Tibial artery (tissue), 4 donors: Measurements from ENCODE around the gene WEE1.

Experiments used
- DNase-seq, 2 donors: peaks; one replicate each; pipeline ENCODE4 v3.0.0-alpha.2; 2019
- H3K27ac ChIP-seq, 2 donors: fragments of 200-600 bp; sonication (generic) in 1 of 2; 1 replicate in 1 of 2; 2 replicates in 1 of 2; pipeline ENCODE4 v1.5.1; 2018 to 2019; ENCODE audit warnings: mild to moderate bottlenecking in 1 of 2
- H3K27me3 ChIP-seq, 2 donors: fragments of 200-600 bp; sonication (generic) in 1 of 2; one replicate each; pipeline versions ENCODE4 v1.5.1 to v1.6.0; 2016 to 2019
- H3K36me3 ChIP-seq, 3 donors: fragments of 200-600 bp; sonication (generic) in 2 of 3; one replicate each; pipeline ENCODE4 v1.5.1; 2016 to 2019; ENCODE audit warnings: mild to moderate bottlenecking in 2 of 3
- H3K4me1 ChIP-seq, 4 donors: fragments of 200-600 bp; sonication (generic) in 2 of 4; 1 replicate in 3 of 4; 2 replicates in 1 of 4; pipeline ENCODE4 v1.5.1; 2016 to 2019
- H3K4me3 ChIP-seq, 2 donors: fragments of 200-600 bp; sonication (generic) in 1 of 2; 1 replicate in 1 of 2; 2 replicates in 1 of 2; pipeline ENCODE4 v1.5.1; 2018 to 2019; ENCODE audit warnings: mild to moderate bottlenecking in 2 of 2
- H3K9me3 ChIP-seq, 3 donors: fragments of 200-600 bp; sonication (generic) in 1 of 3; one replicate each; pipeline ENCODE4 v1.5.1; 2016 to 2019
- intact Hi-C: fragments of 100-400 bp; cut with DNase I; formaldehyde crosslinking; loops from one replicate; pipeline ENCODE4 v1.15.0; 2023; ENCODE audit warnings: low total_unique reads
- TF ChIP-seq, protein P1 (sequence below), 2 experiments: fragments of 200-600 bp in 1 of 2; fragments of 450-650 bp in 1 of 2; IDR thresholded peaks; one replicate each; pipeline ENCODE4 v1.5.1; 2017 to 2019; ENCODE audit warnings: antibody characterized with exemption in 2 of 2, mild to moderate bottlenecking in 1 of 2, moderate library complexity in 1 of 2

Gene WEE1

DNA sequence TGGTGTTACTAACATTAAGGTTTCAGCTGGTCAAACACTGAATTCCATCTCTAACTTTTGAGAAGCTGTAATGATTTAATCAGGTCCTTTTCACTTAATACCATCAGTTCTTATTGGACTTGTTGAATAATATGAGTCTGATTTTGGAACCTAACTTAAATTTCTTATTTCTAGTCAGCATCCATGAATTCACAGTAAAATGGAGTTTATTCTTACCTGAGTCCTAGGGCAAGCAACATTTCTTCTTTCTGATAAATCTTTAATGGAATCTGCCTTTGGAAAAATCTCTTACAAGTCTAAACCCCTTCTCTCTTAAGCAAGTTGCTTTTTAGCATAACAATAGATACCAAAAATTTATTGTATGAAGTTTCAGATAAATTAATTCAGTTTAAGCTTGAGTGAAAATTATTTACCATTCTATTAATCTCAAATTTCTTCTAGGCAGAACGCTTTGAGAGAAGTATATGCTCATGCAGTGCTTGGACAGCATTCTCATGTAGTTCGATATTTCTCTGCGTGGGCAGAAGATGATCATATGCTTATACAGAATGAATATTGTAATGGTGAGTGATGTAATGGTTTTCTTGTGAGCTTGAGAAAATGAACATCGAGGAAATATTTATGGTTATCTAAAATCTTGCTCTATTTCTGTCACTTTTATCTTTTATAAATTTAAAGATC, 3.4 kb downstream of the WEE1 start:
- peak overlapping the region; percentile 96 to 98 for H3K27ac ChIP-seq
- intact Hi-C loops: loop anchor here (5.0 kb wide), 1 partner anchor 35 kb away; no protein-coding TSS in a partner anchor
- TF ChIP-seq, protein P1, sequence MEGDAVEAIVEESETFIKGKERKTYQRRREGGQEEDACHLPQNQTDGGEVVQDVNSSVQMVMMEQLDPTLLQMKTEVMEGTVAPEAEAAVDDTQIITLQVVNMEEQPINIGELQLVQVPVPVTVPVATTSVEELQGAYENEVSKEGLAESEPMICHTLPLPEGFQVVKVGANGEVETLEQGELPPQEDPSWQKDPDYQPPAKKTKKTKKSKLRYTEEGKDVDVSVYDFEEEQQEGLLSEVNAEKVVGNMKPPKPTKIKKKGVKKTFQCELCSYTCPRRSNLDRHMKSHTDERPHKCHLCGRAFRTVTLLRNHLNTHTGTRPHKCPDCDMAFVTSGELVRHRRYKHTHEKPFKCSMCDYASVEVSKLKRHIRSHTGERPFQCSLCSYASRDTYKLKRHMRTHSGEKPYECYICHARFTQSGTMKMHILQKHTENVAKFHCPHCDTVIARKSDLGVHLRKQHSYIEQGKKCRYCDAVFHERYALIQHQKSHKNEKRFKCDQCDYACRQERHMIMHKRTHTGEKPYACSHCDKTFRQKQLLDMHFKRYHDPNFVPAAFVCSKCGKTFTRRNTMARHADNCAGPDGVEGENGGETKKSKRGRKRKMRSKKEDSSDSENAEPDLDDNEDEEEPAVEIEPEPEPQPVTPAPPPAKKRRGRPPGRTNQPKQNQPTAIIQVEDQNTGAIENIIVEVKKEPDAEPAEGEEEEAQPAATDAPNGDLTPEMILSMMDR (IDR thresholded peaks at IDR 0.05): no peak
- H3K27me3 ChIP-seq: no peaks in the 10 kb centered on the region
- H3K36me3 ChIP-seq: peaks cover 5 to 13% (median 6%) of the 10 kb centered on the region in 3 donors
- peak overlapping the region; percentile 81 to 89 for H3K4me3 ChIP-seq
- no peaks in the 10 kb centered on the region for H3K9me3 ChIP-seq
- DNase-seq: no peak
- peaks cover 0 to 30% (median 9%) of the 10 kb centered on the region in 4 donors for H3K4me1 ChIP-seq

DNA sequence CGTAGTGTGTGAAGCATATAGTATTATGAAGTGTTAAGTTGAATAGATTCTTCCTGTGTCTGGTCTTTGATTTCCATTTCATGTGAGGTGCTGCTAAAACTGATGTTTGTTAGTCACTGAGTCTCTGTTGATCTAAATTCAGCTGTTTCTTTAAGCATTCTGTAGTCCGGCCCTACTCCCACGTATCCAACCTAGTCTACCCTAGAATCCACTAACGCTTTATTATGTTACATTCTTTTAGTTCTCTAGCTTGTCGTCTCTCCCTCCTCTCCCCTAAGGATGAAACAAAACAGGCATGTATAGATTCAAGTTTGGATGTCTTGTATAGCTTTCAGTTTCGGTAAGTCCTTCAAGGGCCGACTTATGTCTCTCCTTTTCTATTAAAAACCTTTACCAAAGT, 4.1 kb downstream of the WEE1 start:
- TF ChIP-seq, protein P1 (IDR thresholded peaks at IDR 0.05): no peak
- Histone ChIP-seq H3K27ac (peak overlapping the region; percentile 96 to 98), H3K4me1 (peaks cover 0 to 25% (median 6%) of the 10 kb centered on the region in 4 donors), H3K27me3 (no peaks in the 10 kb centered on the region), H3K36me3 (peaks cover 13 to 21% (median 13%) of the 10 kb centered on the region in 3 donors), H3K9me3 (no peaks in the 10 kb centered on the region), H3K4me3 (peak overlapping the region; percentile 81 to 89)
- no peak for DNase-seq
- intact Hi-C loops: loop anchor here (5.0 kb wide), 1 partner anchor 35 kb away; no protein-coding TSS in a partner anchor

DNA sequence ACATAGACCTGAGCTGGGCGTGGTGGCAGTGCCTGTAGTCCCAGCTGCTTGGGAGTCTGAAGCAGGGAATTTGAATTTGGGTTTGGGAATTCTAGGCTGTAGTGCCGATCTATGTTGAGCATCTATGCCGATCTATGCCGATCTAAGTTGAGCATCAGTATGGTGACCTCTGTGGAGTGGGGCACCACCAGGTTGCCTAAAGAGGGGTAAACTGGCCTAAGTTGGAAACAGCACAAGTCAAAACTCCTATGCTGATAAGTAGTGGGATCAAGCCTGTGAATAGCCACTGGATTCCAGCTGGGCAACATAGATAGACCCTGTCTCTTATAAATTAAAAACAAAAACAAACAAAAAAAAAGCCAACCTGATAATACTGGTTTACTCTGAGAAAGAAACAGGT, 7.4 kb downstream of the WEE1 start:
- TF ChIP-seq, protein P1 (IDR thresholded peaks at IDR 0.05): no peak
- Histone ChIP-seq H3K4me1 (peaks cover 0 to 25% (median 5%) of the 10 kb centered on the region in 4 donors), H3K9me3 (no peaks in the 10 kb centered on the region), H3K27me3 (no peaks in the 10 kb centered on the region), H3K27ac (no peak overlapping the region), H3K4me3 (no peak overlapping the region), H3K36me3 (peaks cover 39 to 54% (median 41%) of the 10 kb centered on the region in 3 donors)
- no peak for DNase-seq
- intact Hi-C loops: no loop called here

DNA sequence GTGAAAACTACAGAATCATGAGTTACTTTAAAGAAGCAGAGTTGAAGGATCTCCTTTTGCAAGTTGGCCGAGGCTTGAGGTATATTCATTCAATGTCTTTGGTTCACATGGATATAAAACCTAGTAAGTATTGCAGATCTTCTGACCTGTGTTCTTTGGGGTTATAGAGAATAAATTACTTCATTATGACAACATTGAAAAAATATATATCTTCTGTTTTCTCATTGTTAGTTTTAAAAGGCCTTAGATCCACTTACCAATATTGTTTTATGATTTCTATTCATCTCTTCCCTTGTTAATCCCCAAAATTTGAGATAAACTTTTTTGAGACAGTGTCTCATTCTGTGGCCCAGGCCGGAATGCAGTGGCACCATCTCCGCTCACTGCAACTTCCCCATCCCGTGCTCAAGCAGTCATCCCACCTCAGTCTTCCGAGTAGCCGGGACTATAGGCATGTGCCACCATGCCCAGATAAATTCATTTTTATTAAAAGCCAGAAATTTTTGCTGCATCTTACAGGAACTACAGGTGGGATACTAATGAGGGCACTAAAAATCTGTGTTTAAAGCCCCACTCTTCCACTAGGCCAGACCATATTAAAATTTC, 8.2 kb downstream of the WEE1 start:
- TF ChIP-seq, protein P1 (IDR thresholded peaks at IDR 0.05): no peak
- intact Hi-C loops: no loop called here
- Histone ChIP-seq H3K9me3 (no peaks in the 10 kb centered on the region), H3K36me3 (peaks cover 47 to 62% (median 49%) of the 10 kb centered on the region in 3 donors), H3K4me1 (peaks cover 0 to 25% (median 5%) of the 10 kb centered on the region in 4 donors), H3K27ac (no peak overlapping the region), H3K27me3 (no peaks in the 10 kb centered on the region), H3K4me3 (no peak overlapping the region)
- no peak for DNase-seq

DNA sequence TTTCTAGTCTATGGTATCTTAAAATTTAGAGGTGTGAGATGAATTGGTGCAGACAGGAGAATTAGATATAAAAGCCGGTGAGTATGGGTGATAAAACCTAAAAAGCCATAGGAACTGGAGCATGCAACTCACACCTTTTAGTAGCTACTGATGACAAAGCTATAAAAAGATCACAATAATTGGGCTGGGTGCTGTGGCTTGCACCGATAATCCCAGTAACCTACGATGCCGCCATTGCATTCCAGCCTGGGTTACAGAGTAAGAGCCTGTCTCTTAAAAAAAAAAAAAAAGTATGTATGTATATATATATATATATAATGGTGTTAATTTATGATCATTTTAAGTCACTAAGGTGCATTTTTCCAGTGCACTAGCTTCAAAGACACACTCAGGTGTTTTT, 17.2 kb downstream of the WEE1 start:
- TF ChIP-seq, protein P1 (IDR thresholded peaks at IDR 0.05): no peak
- Histone ChIP-seq H3K4me3 (no peak overlapping the region), H3K27me3 (no peaks in the 10 kb centered on the region), H3K36me3 (peaks cover 45 to 46% (median 45%) of the 10 kb centered on the region in 3 donors), H3K27ac (no peak overlapping the region), H3K9me3 (no peaks in the 10 kb centered on the region), H3K4me1 (no peaks in the 10 kb centered on the region)
- intact Hi-C loops: no loop called here
- DNase-seq: no peak
